Thymus (tissue), 11 donors: ENCODE measurements around the gene KDM2B. TPM values are rescaled to one million over a fixed set of nuclear protein-coding genes. Genes with fewer than 3 reads are reported as not detected.
A peak's percentile ranks its signal among the peaks of the same experiment; 100 is the strongest.
"Not testable (repeated sequence)": the region's sequence is repeated elsewhere in the genome, so short reads cannot be mapped to it uniquely, and the experiment has no call there.

Experiments
- DNase-seq, 9 donors: peaks; one replicate each; pipeline ENCODE4 v3.0.0-alpha.2; 2013; ENCODE audit warnings: low spot score in 9 of 9, low read depth in 6 of 9, missing footprints in 1 of 9
- H3K27ac ChIP-seq, 2 donors: one replicate each; pipeline ENCODE4 v1.5.1; 2013; ENCODE audit warnings: control low read depth in 1 of 2, low read depth in 1 of 2, low read length in 1 of 2, mild to moderate bottlenecking in 1 of 2, moderate library complexity in 1 of 2
- H3K27me3 ChIP-seq, 2 donors: one replicate each; pipeline ENCODE4 v1.5.1; 2013; ENCODE audit warnings: low read length in 1 of 2; ENCODE audit not compliant: control insufficient read depth in 2 of 2, insufficient read depth in 1 of 2
- H3K36me3 ChIP-seq, 2 donors: one replicate each; pipeline ENCODE4 v1.5.1; 2013; ENCODE audit warnings: low read length in 1 of 2, mild to moderate bottlenecking in 1 of 2, moderate library complexity in 1 of 2; ENCODE audit not compliant: control insufficient read depth in 2 of 2, insufficient read depth in 2 of 2
- H3K4me1 ChIP-seq, 2 donors: one replicate each; pipeline ENCODE4 v1.5.1; 2013; ENCODE audit warnings: low read length in 2 of 2; ENCODE audit not compliant: control insufficient read depth in 2 of 2, insufficient read depth in 2 of 2
- H3K4me3 ChIP-seq, 2 donors: one replicate each; pipeline ENCODE4 v1.5.1; 2013; ENCODE audit warnings: low read length in 2 of 2, control low read depth in 1 of 2, mild to moderate bottlenecking in 1 of 2
- H3K9me3 ChIP-seq, 2 donors: one replicate each; pipeline ENCODE4 v1.5.1; 2013; ENCODE audit warnings: low read length in 1 of 2, mild to moderate bottlenecking in 1 of 2; ENCODE audit not compliant: control insufficient read depth in 2 of 2, insufficient read depth in 1 of 2
- WGBS: extraction: QIAGEN DNeasy Blood & Tissue Kit; methylation state at CpG from one replicate; pipeline ENCODE4 v1.1.7; 2013; 5-methylcytosine and 5-hydroxymethylcytosine counted together
- polyA plus RNA-seq: library from polyadenylated mRNA; stranded (reverse); fragments of 200-250 nt; gene quantifications from one replicate; pipeline ENCODE4 v1.2.3, GENCODE V29; 2013
- total RNA-seq: library from RNA; stranded (reverse); fragments of 120-200 nt; gene quantifications from one replicate; pipeline ENCODE4 v1.2.4, GENCODE V29; 2013
- donor health status: healthy.

Gene KDM2B
- total and polyA plus RNA-seq, 2 donors, result 25.9 to 26.4 TPM

- 97% methylated on average over 12 of the region's 12 CpGs for WGBS
- DNase-seq, result no peak
Observed at GRCh38 chr12:121595520-121595919, 14.7 kb upstream of the KDM2B start.

GRCh38 chr12:121592320-121592719, 11.5 kb upstream of the KDM2B start:
- Histone ChIP-seq H3K4me1 (peaks cover 12 to 27% of the 10 kb centered on the region in 2 donors), H3K27ac (no peak overlapping the region)

More at GRCh38 chr12:121595520-121595919, 14.7 kb upstream of the KDM2B start:
- Histone ChIP-seq H3K4me3 (no peak overlapping the region), H3K9me3 (peaks cover 0 to 3% of the 10 kb centered on the region in 2 donors), H3K27ac (no peak overlapping the region), H3K27me3 (no peaks in the 10 kb centered on the region), H3K4me1 (peaks cover 7 to 16% of the 10 kb centered on the region in 2 donors), H3K36me3 (no peaks in the 10 kb centered on the region)

GRCh38 chr12:121590476-121591143, 9.8 kb upstream of the KDM2B start:
- 2% methylated on average over 10 of the region's 10 CpGs for WGBS
- H3K27me3 ChIP-seq, result no peaks in the 10 kb centered on the region
- H3K36me3 ChIP-seq, result no peaks in the 10 kb centered on the region
- peak overlapping the region; percentile 99 for H3K27ac ChIP-seq
- peak overlapping the region; percentile 32 to 53 for H3K4me3 ChIP-seq
- peaks cover 0 to 3% of the 10 kb centered on the region in 2 donors for H3K9me3 ChIP-seq
- DNase-seq, result peak in 8 of 9 donors; percentile 58 to 91 (median 78)
- peaks cover 12 to 27% of the 10 kb centered on the region in 2 donors for H3K4me1 ChIP-seq

More at GRCh38 chr12:121592320-121592719, 11.5 kb upstream of the KDM2B start:
- no peak overlapping the region for H3K4me3 ChIP-seq
- 95% methylated on average over 4 of the region's 4 CpGs for WGBS
- H3K27me3 ChIP-seq, result no peaks in the 10 kb centered on the region
- DNase-seq, result no peak
- H3K36me3 ChIP-seq, result no peaks in the 10 kb centered on the region
- H3K9me3 ChIP-seq, result peaks cover 0 to 3% of the 10 kb centered on the region in 2 donors

GRCh38 chr12:121584885-121585284, 4.1 kb upstream of the KDM2B start:
- not testable (repeated sequence) for H3K36me3 ChIP-seq, H3K4me3 ChIP-seq, H3K27me3 ChIP-seq, H3K27ac ChIP-seq, DNase-seq, H3K9me3 ChIP-seq
- peaks cover 15 to 37% of the 10 kb centered on the region in 2 donors for H3K4me1 ChIP-seq
- 98% methylated on average over 6 of the region's 6 CpGs for WGBS

GRCh38 chr12:121583334-121583661, 2.5 kb upstream of the KDM2B start:
- H3K27me3 ChIP-seq, H3K27ac ChIP-seq, H3K4me3 ChIP-seq, H3K36me3 ChIP-seq, DNase-seq, H3K9me3 ChIP-seq: not testable (repeated sequence)
- H3K4me1 ChIP-seq, result peaks cover 17 to 34% of the 10 kb centered on the region in 2 donors
- WGBS, result 95% methylated on average over 2 of the region's 2 CpGs

- H3K27ac ChIP-seq, result no peak overlapping the region
- no peaks in the 10 kb centered on the region for H3K9me3 ChIP-seq
- no peaks in the 10 kb centered on the region for H3K27me3 ChIP-seq
- DNase-seq, result no peak
- peaks cover 22 to 40% of the 10 kb centered on the region in 2 donors for H3K4me1 ChIP-seq
- no peaks in the 10 kb centered on the region for H3K36me3 ChIP-seq
- WGBS, result 55% methylated on average over 13 of the region's 13 CpGs
- no peak overlapping the region for H3K4me3 ChIP-seq
Observed at GRCh38 chr12:121582583-121583333, 1.9 kb upstream of the KDM2B start.

GRCh38 chr12:121581686-121582429, 1.0 kb upstream of the KDM2B start:
- H3K27me3 ChIP-seq, result no peaks in the 10 kb centered on the region
- peaks cover 23 to 48% of the 10 kb centered on the region in 2 donors for H3K4me1 ChIP-seq
- H3K4me3 ChIP-seq, result peak overlapping the region; percentile 58 to 82
- no peaks in the 10 kb centered on the region for H3K9me3 ChIP-seq
- WGBS, result 19% methylated on average over 17 of the region's 17 CpGs
- H3K36me3 ChIP-seq, result no peaks in the 10 kb centered on the region
- peak in 2 of 9 donors; percentile 29 to 39 for DNase-seq
- H3K27ac ChIP-seq, result peak overlapping the region; percentile 5 to 25

- H3K4me3 ChIP-seq, result peak overlapping the region; percentile 58 to 82
- no peaks in the 10 kb centered on the region for H3K9me3 ChIP-seq
- no peaks in the 10 kb centered on the region for H3K27me3 ChIP-seq
- peak overlapping the region; percentile 89 to 91 for H3K27ac ChIP-seq
- DNase-seq, result peak in 8 of 9 donors; percentile 64 to 90 (median 76)
- H3K4me1 ChIP-seq, result peaks cover 23 to 50% of the 10 kb centered on the region in 2 donors
- H3K36me3 ChIP-seq, result peaks cover 8 to 12% of the 10 kb centered on the region in 2 donors
- WGBS, result under 1% methylated on average over 54 of the region's 54 CpGs
Observed at GRCh38 chr12:121579981-121580868, 598 bp downstream of the KDM2B start.
